NCI-H1436 treated with DMSO at 0.1 percent for 48 hours (cell line): ENCODE data around the gene DLGAP4.

Experiments
- DNase-seq: peaks from one replicate; lab custom pipeline; 2025; lab: John Stamatoyannopoulos, UW

DLGAP4 gene

DNA sequence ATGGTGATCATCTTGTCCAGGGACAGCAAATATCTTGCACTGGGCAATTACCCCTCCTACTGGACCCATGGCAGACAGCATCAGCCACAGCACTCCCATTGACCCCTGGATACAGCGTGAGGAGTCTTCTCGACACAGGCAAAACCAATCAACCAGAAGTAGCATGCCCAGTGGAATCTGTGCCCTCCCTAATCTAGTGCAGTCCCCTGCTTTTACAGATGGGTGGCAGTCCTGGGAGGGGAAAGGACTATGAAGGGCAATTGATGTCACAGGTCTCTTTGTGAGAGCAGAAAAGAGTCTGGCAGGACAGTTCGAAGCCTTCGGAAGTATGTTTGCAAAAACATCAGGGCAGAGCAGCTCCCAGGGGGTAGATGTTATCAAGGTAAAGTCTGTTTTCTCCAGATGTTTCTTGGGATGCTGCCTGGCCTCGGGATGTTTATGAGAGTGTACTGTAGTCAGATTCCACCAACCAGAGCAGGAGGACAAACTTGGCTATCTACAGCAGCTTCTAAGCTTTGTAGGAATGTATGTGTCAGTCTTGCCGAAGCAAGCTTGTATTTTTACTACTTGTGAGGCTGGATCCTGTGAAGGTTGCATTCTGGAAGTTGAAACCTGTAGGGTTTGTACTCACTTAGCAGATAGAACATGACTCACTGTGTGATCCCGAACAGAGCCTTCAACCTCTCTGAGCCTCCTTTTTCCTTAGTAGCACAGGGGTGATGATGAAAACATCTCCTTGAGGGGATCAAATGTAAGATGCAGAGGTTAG, 172.2 kb downstream of the DLGAP4 start:
- DNase-seq, result no peak

DNA sequence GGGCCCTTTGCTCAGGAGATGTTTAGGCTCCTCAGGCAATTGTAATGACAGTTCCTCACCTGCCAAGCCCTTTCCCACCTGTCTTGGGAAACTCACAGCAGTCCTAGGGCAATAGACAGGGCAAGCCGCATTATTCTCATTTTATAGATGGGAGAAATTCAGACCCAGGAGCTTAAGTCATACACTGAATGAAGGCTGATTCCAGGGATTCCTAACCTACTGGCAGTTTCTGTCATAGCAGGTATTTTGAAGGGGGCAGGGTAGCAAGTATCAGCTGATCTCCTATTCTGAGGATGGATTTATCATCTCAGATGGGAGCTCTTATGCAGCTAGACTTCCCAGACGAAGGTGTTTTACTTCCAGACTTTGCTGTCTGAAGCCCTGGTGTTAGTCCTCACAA, 173.8 kb downstream of the DLGAP4 start:
- no peak for DNase-seq

DNA sequence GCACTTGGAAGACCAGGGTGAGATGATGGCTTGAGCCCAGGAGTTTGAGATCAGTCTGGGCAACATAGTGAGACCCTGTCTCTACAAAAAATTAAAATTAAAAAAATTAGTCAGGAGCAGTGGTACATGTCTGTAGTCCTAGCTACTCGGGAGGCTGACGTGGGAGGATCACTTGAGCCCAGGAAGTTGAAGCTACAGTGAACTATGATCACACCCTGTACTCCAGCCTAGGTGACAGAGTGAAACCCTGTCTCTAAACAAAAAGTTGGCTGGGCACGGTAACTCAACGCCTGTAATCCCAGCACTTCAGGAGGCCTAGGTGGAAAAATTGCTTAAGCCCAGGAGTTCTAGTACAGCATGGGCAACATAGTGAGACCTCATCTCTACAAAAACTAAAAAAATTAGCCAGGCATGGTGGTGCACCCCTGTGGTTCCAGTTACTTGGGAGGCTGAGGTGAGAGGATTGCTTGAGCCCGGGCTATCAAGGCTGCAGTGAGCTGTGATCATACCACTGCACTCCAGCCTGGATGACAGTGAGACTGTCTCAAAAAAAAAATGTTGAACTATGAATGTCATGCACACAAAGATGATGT, 174.4 kb downstream of the DLGAP4 start:
- no peak for DNase-seq

DNA sequence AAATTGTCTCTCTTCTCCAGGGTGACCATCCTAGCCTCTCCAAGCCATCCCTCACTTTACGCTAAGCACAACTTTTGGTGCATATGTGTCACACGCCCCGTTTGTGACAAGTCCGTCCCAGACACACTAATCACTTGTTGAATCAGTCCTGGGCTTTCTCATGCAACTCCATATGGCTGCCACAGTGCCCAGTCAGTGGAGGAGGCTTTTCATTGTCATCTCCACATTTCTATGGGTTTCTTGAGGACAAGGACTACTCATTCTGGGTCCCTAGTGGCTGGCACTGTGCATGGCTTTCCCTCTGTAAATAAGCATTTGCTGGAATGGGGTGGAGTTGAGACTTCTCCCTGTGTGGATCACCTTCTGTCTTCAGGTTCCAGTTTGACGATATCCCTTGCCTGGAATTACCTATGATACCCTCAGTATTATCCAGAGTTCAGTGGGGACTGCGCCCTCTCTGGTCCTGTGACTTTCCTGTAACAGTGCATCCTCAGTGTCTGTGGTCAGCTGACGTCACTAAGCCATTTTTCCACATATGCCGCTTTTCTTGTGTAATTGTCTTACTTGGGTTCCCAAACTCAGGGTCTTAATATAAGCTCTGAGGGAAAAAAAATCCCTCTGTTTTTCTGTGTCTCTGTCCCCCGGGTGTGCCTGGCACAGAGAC, 175.4 kb downstream of the DLGAP4 start:
- no peak for DNase-seq

DNA sequence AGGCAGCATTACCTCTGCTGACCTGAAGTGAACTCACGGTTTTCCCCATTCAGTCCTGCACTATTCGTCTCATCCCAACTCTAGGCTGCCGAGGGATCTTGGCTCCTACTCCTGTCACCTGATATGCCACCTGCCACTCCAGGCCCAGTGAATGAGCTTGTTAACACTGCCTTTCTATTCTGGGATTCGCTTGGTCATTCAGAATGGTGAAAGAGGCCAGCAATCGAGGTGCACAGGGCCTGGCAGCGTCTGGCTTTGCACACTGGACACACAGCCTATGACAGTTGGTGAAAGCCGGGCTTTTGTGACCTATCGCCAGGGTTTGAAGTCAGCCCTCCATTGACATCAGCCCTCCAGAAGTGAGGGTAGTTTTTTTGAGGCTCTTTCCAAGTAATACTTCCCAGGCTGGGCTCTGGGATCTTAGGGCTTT, 175.9 kb downstream of the DLGAP4 start:
- no peak for DNase-seq

DNA sequence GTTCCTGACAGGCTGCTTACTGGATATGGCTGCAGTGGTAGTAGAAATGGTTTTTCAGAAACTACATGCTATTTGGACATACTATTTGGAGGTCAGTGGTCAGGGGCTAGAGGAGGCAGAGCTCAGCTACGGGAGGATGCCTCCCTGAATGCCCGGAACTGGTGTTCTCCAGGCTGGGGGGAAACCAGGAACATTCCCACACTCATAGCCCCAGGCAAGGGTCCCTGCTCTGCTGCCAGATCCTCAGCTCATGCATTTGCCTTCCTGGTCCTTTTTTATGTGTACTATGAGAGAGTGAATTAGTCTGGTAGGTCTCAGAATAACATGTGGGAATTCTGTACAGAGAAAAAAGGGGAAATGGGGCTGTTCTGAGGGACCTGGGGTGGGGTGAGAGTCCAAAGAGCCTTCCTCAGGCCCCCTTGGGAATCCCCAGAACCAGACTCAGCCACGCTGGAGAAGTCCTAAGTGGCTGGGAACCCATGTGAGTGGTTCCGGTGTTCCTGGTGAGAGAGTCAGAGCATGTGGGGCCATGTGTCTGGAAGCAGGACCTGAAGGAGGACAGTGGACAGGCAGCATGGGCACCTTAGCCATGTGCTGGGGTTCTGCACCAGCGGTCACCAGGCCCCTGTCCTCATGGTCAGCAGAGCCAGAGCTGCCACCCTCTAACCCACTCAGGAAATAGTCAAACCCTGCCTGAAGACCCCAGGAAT, 177.2 kb downstream of the DLGAP4 start:
- no peak for DNase-seq

DNA sequence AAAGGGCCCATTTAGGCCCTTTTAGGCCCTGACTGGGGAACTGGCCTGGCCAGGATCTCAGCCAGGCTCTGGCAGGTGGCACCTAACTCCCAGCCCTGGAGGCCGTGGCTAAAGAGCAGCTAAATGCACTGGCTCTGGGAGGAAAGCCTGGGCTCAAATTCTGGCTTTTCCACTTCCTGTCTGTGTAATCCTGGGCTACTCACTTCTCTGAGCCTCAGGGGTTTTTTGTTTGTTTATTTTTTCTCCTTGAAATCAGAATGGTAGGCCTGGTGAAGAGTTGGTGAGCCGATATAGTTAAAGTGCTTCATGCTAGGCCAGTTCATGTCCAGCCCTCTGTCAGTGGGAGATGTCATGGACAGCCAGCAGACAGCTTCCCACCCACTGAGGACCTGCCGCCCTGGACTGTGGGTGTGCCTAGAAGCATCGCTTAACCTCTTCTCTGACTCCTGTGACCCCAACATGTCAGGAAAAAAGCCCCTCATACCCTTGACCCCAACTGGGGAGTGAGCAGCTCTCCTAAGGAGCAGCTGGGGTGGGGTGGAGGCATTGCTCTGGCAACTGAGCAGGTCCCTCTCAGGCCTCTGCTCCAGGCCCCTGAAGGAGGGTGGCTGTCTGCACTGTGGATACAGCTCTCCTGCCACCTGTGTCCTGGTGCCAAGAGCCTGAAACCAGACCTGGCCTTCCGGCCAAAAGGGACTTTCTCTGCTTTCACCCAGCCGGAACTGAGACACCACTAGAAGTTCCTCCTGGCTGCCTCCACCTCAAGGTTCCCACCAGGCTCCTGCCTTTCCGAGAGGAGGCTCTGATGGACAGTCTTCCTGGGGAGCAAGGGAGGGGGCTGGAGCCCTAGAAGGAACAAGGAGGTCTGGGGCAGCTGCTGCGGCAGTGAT, 178.0 kb downstream of the DLGAP4 start:
- no peak for DNase-seq

DNA sequence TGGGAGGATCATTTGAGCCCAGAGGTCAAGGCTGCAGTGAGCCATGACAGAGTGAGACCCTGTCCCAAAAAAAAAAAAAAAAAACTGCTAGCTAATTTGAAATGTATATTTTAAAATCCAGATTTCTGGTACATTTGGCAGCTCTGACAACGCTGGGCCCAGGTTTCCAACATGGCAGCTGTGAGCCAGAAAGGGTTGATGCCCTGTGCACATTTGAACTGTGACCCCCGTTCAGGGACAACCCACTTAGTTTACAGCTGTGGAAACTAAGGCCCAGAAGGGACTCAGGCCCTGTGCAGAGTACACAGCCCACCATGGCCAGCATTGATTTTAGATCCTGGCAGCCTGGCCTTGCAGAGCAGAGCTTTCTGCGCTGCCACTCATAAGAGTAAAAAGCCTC, 179.1 kb downstream of the DLGAP4 start:
- no peak for DNase-seq

DNA sequence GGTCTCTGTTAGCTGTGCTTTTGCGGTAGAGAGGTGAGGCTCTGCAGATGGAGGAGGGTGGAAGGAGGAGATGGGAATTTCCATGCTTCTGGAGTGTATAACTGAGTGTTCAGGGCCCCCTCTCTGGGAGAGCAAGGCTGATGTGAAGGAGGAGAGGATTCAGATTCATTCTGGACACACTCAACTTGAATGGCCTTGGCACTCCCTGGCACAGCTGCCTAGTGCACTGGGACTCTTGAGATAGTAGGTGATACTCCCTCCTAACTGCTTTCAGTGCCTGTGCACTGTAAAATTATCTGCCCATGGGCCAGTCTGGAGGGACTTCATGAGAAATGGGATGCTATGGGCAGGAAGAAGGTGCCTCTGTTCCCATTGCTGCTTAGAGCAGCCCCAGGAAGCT, 180.9 kb downstream of the DLGAP4 start:
- DNase-seq, result no peak

DNA sequence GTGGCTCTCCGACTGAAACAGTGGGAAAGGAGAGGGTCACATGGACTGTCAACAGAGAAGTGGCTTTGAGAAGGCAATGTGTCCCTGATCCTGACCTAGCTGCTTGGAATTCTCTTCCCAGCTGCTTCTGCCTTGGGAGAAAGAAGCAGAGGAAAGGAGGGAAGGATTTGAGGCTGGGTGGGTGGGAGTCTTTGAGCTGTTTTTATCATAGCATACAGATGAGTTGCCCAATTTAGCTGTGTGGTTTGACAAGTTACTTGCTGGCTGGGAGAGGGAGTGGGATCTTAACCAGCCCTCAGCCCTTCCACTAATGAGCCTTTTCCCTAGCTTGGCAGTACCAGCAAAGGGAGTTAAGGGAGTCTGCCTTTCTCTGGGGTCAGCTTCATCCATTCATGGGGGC, 184.1 kb downstream of the DLGAP4 start:
- DNase-seq, result no peak

DNA sequence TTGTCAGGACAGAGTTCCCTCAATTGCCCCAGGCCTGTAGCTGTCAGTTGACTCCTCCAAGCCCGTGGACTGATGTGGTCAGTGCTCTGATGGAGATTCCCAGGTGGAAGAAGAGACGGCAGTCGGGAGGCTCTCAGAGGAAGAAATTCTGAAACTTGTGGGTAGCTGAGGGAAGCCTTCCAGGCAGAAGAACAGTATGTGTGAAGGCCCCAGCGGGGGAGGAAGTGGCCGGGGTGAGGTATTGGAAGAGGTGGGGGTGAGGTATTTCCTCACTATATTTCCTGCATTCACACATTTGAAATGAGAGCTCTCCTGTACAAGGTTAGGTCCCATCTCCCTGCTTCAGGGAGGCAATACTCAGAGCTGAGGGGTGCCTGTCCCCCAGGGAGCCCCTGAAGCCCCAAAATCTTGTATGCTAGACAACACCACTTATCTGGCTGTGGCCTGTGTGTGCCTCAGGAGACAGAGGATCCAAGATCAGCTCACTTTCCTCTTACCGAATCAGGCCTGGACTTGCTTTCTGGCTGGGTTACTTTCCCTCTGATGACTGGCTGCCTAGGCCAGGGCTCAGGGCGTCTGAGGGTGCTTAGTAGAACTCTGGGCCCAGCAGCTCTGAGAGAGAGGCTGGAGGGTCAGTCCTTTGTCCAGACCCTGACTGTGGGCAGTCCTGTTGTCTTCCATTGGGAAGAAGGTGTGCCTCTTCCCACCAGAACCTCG, 185.9 kb downstream of the DLGAP4 start:
- no peak for DNase-seq

DNA sequence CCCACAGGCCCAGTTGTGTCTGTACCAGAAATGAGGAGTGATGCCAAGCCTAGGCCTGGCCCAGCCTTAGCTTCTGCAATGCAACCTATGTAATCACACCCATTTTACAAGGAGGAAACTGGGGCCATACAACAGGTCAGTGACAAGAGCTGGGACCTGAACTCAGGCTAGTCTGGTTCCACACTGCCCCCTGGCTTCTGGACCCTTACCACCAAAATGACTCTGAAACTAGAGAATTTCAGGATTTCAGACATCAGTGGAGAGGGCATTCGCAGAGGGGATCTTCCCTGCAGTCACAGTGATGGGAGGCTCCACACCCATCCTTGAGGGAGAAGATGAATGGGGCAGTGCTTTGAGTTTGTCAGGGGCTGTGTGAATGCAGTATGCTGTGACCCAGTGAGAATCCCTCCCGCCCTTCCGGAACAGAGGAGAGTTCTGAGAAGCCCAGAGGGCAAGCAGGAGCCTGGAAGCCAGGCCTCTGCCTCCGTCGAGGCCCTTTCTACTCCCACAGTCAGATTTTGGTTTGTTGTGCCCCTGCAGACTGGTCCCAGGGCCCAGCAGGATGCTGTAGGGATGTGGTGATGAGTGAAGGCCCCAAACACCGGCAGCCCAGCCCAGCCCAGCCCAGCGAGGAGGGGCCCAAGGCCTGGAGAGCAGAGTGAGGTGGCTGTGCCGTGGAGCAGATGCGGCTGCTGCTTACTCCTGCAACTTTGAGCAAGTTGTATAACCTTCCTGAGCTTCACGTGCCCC, 187.1 kb downstream of the DLGAP4 start:
- DNase-seq, result no peak

DNA sequence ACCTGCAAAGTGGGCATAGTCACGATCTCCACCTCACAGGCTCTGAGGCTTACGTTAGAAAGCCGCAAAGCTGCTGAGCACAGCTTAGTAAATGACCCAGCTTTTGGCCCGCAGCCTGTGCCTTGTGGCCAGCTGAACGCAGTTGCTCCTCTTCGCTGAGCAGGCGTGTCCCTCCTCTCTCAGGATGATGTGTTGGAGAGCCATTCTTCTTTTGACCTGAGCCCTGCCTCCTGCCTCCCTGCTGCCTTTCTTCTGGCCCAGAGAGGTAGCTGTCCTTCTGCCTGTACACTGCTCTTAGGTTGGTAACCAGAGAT, 187.6 kb downstream of the DLGAP4 start:
- no peak for DNase-seq

DNA sequence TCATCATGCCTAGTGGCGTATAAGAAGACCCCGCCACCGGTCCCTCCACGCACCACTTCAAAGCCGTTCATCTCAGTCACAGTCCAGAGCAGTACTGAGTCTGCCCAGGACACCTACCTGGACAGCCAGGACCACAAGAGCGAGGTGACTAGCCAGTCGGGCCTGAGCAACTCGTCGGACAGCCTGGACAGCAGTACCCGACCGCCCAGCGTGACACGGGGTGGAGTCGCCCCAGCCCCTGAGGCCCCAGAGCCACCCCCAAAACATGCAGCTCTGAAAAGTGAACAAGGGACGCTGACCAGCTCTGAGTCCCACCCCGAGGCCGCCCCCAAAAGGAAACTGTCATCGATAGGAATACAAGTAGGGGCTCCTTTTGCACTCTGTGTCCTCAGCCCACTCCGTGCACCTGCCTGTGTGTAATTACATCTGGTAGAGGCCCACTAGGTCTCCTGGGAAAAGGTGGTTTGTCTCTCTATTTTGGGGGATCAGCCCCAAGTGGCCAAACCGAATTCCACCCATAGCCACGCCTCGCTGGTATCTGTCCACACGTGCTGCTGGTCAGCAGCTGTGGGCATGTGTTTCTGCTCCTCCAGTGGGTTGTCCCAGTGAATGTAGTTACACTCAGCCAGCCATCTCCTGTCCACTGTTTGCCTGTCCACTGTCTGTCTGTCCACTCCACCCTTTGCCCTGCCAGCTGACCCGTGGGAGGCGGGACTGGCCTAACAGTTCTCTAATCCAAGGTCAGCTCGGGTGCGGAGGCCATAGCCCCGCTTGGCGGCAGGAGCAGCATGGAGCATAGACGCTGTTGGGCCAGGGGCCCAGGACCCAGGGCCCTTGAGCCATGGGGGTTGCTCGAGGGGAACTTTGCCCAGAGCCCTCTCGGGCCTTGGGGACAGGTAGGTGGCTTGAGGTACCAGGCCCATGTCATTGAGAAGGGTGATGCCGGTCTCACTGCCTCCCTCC, 190.8 kb downstream of the DLGAP4 start:
- no peak for DNase-seq

DNA sequence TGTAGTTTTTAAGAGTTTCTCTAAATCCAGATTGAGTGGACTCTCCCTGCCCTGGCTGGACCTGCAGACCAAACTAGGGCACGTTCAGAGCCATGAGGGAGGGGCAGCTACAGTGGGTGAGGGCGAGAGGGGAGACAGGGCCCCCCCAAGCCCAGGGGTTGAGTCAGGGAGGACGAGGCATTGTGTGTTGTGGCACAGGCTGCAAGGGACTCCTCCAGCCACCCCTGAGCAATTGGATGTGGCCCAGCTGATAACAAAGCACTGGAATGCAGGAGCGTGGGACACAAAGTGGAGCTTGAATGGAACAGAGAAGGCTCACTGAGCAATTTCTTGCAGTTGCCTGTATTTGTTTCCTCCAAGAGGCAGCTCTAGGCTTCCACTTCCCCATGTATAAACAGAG, 191.7 kb downstream of the DLGAP4 start:
- DNase-seq, result no peak

DNA sequence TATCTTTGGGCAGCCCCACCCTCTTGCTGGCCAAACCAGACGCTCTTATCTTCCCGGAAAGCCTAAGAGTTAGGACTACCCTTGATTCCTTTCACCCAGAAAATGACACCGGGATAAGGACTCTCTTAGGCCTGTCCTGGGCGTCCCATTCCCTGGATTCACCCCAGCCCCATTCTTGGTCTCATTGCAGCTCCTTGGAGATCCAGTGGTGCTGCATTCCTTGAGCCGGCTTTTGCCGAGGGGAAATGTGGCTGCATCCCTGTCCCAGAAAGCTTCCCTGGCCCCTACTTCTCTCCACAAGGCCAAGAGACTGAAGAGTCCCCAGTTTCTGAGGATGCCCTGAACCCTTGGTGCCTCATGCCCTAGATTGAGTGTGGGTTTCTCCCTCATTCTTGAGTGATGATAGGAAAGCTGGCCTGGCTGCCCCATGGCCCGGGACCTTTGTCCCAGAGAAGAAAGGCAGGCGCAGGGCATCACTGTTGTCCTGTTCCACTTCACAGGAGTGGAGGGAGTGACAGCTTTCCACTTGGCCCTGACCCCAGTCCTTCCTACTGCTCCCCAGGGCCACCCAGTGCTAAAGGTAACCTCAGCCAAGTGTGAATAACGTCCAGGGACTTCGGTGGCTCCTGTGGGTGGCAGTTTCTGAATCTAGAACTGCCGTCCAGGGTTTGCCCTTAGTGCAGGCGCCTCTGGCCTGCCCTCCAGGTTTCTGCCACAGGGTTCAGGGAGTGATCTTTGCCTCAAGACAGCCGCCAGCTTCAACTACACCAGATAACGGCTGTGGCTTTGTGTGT, 192.4 kb downstream of the DLGAP4 start:
- no peak for DNase-seq

DNA sequence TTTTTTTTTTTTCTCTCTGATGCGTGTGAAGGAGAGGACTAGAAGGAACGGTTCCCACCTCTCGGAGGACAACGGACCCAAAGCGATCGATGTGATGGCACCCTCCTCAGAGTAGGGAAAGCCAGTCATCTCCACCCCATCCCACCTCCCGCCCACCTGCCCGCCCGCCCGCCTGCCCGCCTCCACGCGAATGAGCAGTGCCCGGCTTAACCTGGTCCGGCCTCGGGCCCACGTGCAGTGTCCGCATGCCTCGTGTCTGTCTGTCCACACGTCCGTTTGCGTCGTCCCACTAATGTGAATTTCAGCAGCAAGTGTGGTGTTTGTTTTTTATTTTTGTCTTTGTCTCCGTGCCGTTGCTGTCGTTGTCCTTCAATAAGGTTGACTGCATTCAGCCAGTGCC, 193.1 kb downstream of the DLGAP4 start:
- no peak for DNase-seq

DNA sequence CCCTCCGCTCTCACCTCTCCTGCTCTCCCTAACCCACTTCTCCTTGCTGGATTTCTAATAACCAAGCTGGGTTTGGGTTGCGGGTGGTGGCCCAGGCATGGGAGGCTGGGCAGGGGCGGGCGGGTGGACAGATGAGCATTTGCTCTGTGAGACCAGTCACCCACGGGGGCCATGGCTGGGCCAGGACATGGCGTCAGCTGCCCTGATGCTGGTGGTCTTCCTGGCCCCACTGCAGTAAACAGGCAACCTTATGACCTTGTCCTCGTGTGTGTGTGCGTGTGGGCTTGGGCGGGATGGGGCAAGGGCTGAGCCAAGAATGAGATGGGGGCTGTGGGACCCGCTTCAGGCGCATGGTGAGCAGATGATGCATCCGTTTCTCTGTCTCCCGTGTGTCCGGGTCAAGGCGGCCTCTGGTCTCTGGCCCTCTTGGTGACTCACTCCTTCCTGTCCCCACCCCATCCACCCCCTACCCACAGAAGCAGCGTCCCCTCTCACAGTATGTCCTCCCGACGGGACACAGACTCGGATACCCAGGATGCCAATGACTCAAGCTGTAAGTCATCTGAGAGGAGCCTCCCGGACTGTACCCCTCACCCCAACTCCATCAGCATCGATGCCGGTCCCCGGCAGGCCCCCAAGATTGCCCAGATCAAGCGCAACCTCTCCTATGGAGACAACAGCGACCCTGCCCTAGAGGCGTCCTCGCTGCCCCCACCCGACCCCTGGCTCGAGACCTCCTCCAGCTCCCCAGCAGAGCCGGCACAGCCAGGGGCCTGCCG, 193.8 kb downstream of the DLGAP4 start:
- DNase-seq, result no peak
